NCI-H128 (cell line): ENCODE measurements around the gene DCDC2C.
"Not testable (repeated sequence)": the region's sequence is repeated elsewhere in the genome, so short reads cannot be mapped to it uniquely, and the experiment has no call there.

Experiments used
- DNase-seq: peaks from one replicate; lab custom pipeline; 2025; ENCODE audit not compliant: unreplicated experiment; lab: John Stamatoyannopoulos, UW

DCDC2C gene

GRCh38 chr2:3703236-3703756 is at the start of gene DCDC2C:
Gene DCDC2C, plus strand, starts transcription at chr2:3703575. Its CDS starts 177 bp downstream, at chr2:3703752.
- DNase-seq, result no peak

GRCh38 chr2:3654011-3654410 is 49.4 kb upstream of the DCDC2C start:
- DNase-seq, result no peak

GRCh38 chr2:3654531-3655225 is 48.7 kb upstream of the DCDC2C start:
- no peak for DNase-seq

- no peak for DNase-seq
Measured at GRCh38 chr2:3655871-3656761, 47.3 kb upstream of the DCDC2C start.

GRCh38 chr2:3656762-3657721 is 46.3 kb upstream of the DCDC2C start:
- no peak for DNase-seq

GRCh38 chr2:3657881-3658280 is 45.5 kb upstream of the DCDC2C start, which contains the start of gene ALLC:
Gene ALLC, plus strand, starts transcription at chr2:3658200. Its CDS starts 12,958 bp downstream, at chr2:3671158.
- no peak for DNase-seq

GRCh38 chr2:3659447-3660432 is 43.6 kb upstream of the DCDC2C start:
- no peak for DNase-seq

GRCh38 chr2:3660640-3661039 is 42.7 kb upstream of the DCDC2C start:
- DNase-seq, result not testable (repeated sequence)

GRCh38 chr2:3661149-3661660 is 42.2 kb upstream of the DCDC2C start:
- DNase-seq, result no peak

GRCh38 chr2:3662239-3662638 is 41.1 kb upstream of the DCDC2C start:
- no peak for DNase-seq

GRCh38 chr2:3664118-3664517 is 39.3 kb upstream of the DCDC2C start:
- DNase-seq, result no peak

- DNase-seq, result no peak
Measured at GRCh38 chr2:3664925-3665324, 38.5 kb upstream of the DCDC2C start.

- no peak for DNase-seq
Measured at GRCh38 chr2:3665886-3666612, 37.3 kb upstream of the DCDC2C start.

- no peak for DNase-seq
Measured at GRCh38 chr2:3666613-3666975, 36.8 kb upstream of the DCDC2C start.

- no peak for DNase-seq
Measured at GRCh38 chr2:3667151-3667631, 36.2 kb upstream of the DCDC2C start.

- DNase-seq, result no peak
Measured at GRCh38 chr2:3669656-3670055, 33.7 kb upstream of the DCDC2C start.

GRCh38 chr2:3670376-3670775 is 33.0 kb upstream of the DCDC2C start:
- DNase-seq, result no peak

- DNase-seq, result no peak
Measured at GRCh38 chr2:3670941-3671340, 32.4 kb upstream of the DCDC2C start.
